Effector CD4-positive, alpha-beta T cell (primary cell): ENCODE measurements around the gene SRGN.
"Not testable (repeated sequence)": the region's sequence is repeated elsewhere in the genome, so short reads cannot be mapped to it uniquely, and the experiment has no call there.

Source experiments
- DNase-seq: peaks from one replicate; pipeline ENCODE4 v3.0.0-alpha.2; 2020
- total RNA-seq: gene quantifications from one replicate; lab custom pipeline; 2026; lab: John Stamatoyannopoulos, UW

SRGN gene, protein sequence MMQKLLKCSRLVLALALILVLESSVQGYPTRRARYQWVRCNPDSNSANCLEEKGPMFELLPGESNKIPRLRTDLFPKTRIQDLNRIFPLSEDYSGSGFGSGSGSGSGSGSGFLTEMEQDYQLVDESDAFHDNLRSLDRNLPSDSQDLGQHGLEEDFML
- 272 reads per million, percentile 95 among the genes with 10 or more reads in this experiment for total RNA-seq

GRCh38 chr10:69087590-69088470 lies at the start of gene SRGN:
Gene SRGN (plus strand): TSS chr10:69088103. CDS start chr10:69088158, 55 bp downstream.
- peak; percentile 74 for DNase-seq

GRCh38 chr10:69040904-69041303 lies 47.0 kb upstream of the SRGN start:
- not testable (repeated sequence) for DNase-seq

- no peak for DNase-seq
Observed at GRCh38 chr10:69042417-69042816, 45.5 kb upstream of the SRGN start.

- no peak for DNase-seq
Observed at GRCh38 chr10:69042838-69043237, 45.1 kb upstream of the SRGN start.

DNA sequence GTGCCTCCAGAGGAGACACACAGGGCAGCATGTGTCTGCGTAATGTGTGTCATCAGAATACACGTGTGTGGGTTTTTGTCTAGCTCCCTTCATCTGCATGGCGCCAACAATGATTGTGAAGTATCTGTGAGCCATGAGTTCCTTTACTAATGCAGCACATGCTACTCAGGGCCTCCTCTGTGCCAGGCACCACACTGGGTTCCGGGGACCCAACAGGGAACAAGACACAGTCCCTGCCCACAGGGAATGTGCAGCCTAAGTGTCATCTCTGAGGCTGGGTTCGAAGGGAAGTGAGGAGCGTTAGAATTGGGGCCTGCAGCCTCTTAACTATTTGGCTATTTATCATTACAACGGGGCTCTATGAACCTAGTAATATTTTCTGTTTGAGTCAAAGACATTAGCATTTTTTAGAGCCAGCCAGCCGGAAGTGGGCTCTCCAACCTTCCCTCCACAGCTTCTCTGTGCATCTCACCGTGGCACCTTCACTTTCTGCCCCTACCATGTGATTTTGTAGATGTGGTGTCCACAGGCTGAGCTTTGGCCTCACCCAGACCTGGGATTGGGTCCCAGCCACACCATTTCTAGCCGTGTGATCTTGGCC lies 43.9 kb upstream of the SRGN start:
- DNase-seq, result peak; percentile 25

DNA sequence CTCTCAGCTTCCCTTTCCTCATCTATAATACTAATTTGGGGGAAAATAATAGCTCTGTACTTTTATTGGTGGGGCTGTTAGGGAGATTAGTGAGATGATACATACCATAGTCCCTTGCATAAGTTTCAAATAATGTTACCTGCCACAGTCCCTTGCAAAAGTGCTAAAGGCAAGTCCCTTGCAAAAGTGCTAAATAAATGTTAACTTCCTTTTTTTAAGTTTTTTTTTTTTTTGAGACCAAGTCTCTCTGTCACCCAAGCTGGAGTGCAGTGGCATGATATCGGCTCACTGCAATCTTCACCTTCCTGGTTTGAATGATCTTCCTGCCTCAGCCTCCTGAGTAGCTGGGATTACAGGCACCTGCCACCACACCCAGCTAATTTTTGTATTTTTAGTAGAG lies 43.4 kb upstream of the SRGN start:
- no peak for DNase-seq

GRCh38 chr10:69045441-69046300 lies 42.2 kb upstream of the SRGN start:
- peak; percentile 18 for DNase-seq

- no peak for DNase-seq
Observed at GRCh38 chr10:69047111-69047832, 40.6 kb upstream of the SRGN start.

GRCh38 chr10:69048103-69048502 lies 39.8 kb upstream of the SRGN start:
- DNase-seq, result no peak

GRCh38 chr10:69049566-69049961 lies 38.3 kb upstream of the SRGN start:
- no peak for DNase-seq

DNA sequence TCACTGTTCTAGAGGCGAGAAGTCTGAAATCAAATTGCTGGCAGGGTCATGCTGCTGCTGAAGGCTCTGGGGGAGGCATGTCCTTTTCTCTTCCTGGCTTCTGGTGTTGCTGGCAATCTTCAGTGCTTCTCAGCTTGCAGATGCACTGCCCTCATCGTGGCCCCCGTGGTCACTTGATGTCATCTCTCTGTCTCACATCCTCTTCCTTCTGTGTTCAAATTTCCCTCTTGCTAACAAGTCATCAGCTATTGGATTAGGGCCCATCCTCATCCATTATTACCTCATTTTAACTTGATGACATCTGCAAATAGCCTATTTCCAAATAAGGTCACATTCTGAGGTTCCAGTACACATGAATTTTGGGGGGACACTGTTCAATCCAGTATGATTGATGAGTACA lies 36.6 kb upstream of the SRGN start:
- DNase-seq, result no peak

DNA sequence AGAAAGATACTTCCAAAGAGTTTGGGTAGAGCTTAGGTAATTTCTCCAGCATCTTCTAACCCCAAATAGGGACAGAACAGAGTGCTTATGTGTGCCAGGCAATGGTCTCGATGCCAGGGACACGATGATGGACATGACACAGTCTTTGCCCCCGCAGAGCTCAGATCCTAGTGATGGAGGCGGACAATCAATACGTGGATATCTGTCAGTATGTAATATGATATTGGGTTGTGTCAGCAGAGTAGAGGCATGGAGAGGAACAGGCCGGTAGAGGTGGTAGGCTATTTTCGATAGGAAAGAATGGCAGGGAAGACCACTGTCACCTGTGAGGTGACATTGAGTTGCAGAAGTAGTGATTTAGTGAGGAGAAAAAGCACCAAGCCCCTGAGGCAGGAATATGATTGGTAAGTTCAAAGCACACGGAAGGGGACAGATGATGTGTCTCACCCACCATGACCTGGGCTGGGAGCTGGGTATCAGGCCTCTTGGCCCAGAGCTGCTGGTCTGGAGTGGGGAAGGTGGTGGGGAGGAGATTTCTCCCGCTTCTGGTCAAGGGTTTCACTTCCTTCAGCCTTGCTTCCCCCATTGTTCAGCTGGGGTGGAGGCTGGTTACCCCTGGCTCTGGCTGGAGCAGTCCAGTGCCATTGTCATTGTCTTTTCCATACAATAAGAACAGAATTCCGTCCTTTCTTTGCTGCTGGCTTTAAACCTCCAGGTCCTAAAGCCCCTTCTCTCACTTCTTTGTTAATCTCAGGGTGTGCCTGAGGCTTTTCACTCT lies 36.0 kb upstream of the SRGN start:
- no peak for DNase-seq

DNA sequence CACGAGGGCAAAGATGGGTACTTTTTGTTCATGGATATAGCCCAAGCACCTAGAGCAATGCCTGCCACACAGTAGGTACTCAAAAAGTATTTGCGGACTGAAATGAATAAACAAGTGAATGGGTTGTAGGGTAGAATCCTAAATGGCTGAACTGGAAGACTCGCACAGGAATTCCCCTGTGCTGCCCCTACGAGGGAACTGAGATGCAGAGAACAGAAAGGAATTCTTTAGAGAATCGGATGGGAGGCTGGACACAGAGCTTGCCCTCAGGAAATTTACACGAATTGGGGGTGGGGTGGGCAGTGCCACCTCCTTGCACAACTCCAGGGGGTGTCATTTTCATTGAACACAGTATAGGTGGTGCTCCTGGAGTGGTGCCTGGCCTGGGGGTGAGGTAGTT lies 35.2 kb upstream of the SRGN start:
- DNase-seq, result no peak

- DNase-seq, result no peak
Observed at GRCh38 chr10:69055241-69055640, 32.7 kb upstream of the SRGN start.

DNA sequence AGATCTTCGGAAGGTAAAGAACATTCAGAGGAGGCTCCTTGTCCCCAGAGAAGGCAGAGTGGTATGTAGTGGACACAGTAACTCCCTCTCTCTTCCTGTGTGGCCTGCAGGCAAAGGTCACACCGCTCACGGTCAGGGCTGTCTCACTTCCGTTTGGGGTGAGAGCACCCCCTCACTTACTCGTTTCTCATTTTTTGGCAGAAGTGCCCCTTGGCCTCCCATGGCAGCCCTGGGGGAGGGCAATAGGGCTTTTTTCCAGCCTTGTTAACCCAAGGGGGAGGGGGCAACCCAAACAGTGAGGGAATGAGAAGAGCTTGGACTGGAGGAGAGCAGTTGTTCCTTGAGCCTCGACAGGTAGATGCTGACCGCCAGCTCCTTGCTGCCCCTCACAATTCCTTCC lies 31.8 kb upstream of the SRGN start:
- DNase-seq, result no peak

DNA sequence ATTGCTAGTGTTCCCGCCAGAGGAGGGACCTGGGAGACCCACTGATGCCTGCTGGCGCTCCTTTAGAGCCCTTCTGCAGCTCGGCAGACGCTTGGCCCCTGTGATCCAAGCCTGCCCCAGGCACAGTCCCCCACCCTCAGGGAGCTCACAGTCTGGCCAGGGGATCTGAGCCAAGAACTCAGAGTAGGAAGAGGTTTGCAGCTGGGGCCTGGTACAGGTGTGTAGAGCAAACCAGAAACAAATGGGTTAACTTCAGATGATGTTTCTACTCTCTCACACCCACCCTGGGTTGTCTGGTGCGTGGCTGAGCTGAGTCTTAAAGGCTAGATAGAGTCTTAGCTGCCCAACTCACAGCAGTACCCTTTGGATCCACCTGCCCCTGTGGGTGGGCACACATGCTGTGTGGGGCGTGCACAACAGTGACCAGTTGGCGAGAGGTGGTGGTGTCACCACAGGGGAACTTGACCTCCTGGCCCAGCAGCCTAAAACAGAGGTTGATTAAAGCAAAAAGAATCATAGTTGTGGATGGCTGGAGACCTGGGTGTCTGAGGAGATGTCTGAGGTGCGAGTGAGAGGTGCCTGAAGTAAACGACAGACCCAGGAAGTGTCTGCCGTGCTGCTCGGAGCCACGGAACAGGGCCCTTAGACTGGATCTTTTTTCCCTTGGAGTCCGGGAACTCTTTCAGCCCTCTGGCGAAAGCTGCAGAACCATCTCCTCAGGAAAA lies 31.2 kb upstream of the SRGN start:
- no peak for DNase-seq

DNA sequence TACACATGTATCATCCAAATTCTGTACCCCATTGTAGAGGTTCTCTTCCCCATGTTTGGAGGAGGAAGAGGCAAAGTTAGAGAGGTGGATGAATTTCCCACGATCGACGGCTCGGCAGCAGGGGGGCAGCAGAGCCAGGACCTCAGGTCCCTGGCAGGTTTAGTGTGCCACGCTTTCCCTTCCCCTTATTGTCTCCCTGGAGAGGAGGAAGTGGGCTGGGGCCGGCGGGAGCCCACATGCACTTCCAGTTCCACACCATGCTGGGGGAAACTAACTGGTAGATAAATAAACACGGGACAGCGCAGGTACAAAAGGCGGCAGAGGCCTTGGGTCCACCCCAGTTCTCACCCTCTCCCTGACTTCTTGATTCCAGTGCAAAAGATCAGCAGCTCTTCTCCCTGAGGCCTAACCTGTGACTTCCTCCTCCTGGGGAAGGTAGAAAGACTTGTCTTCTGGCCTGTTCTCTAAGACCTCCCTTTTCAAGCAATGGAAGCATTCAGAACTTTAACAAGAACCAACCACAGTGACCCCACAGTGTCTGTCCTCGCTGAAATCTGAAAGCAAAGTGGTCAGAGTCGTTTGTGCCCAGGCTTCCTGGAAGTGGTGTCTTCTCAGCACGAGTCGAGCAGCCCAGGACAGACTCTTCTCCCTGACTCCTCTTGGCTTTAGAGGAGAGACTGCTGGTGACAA lies 30.5 kb upstream of the SRGN start:
- DNase-seq, result no peak

GRCh38 chr10:69057951-69058297 lies 30.0 kb upstream of the SRGN start:
- no peak for DNase-seq

GRCh38 chr10:69060127-69060798 lies 27.6 kb upstream of the SRGN start:
- no peak for DNase-seq
